HEK293 (cell line): ENCODE results near the gene LARGE1.

Experiments used
- CTCF ChIA-PET: fragments of 350-600 bp; formaldehyde crosslinking; extraction: SDS; loops from one replicate; lab custom pipeline; 2021; ENCODE audit warnings: antibody characterized with exemption; lab: Yijun Ruan, JAX
- POLR2A ChIA-PET: fragments of 300-600 bp; formaldehyde crosslinking; extraction: SDS; loops from one replicate; lab custom pipeline; 2020; ENCODE audit warnings: antibody characterized with exemption, inconsistent platforms; lab: Yijun Ruan, JAX
- H3K27ac ChIP-seq: fragments of 200-500 bp; sonication (Bioruptor generic); 2 replicates; pipeline ENCODE4 v1.5.1; 2014; ENCODE audit warnings: low read depth, low read length, control low read depth, inconsistent platforms; ENCODE audit errors: extremely low read depth
- H3K36me3 ChIP-seq, 2 experiments: fragments of 200-500 bp in 1 of 2; sonication (Bioruptor generic) in 1 of 2; 1 replicate in 1 of 2; 2 replicates in 1 of 2; pipeline ENCODE4 v1.5.1; 2014 to 2017; ENCODE audit warnings: inconsistent platforms in 2 of 2, low read length in 2 of 2; ENCODE audit not compliant: control insufficient read depth in 2 of 2, insufficient read depth in 1 of 2
- H3K4me1 ChIP-seq: fragments of 200-500 bp; sonication (Bioruptor generic); 2 replicates; pipeline ENCODE4 v1.5.1; 2014; ENCODE audit warnings: mild to moderate bottlenecking, low read length, inconsistent platforms; ENCODE audit not compliant: control insufficient read depth, insufficient read depth
- H3K4me3 ChIP-seq: 2 replicates; pipeline ENCODE4 v1.5.1; 2011; ENCODE audit warnings: low read depth, mild to moderate bottlenecking, control low read depth, low read length, moderate library complexity
- H3K9me3 ChIP-seq: fragments of 200-500 bp; sonication (Bioruptor generic); 2 replicates; pipeline ENCODE4 v1.5.1; 2014; ENCODE audit warnings: low read depth, low read length, inconsistent platforms; ENCODE audit not compliant: control insufficient read depth, insufficient read depth
- MYNN ChIP-seq: fragments of 450-650 bp; formaldehyde crosslinking; IDR thresholded peaks from 2 replicates; pipeline ENCODE4 v1.5.1; 2016; ENCODE audit warnings: missing biosample characterization, missing genetic modification characterization, borderline replicate concordance
- PATZ1 ChIP-seq: fragments of 450-650 bp; formaldehyde crosslinking; IDR thresholded peaks from 2 replicates; pipeline ENCODE4 v1.5.1; 2016; ENCODE audit warnings: missing biosample characterization, missing genetic modification characterization
- SETDB1 ChIP-seq: IDR thresholded peaks from one replicate; pipeline ENCODE4 v1.6.1; 2017; ENCODE audit warnings: mild to moderate bottlenecking, low read length, moderate library complexity, mixed read lengths; ENCODE audit not compliant: insufficient read length
- TRIM28 ChIP-seq: IDR thresholded peaks from 2 replicates; pipeline ENCODE4 v1.6.1; 2011; ENCODE audit warnings: low read length, control low read depth, borderline replicate concordance
- ZBTB21 ChIP-seq: fragments of 450-650 bp; formaldehyde crosslinking; IDR thresholded peaks from 2 replicates; pipeline ENCODE4 v1.5.1; 2017; ENCODE audit warnings: missing biosample characterization, missing genetic modification characterization
- ZNF274 ChIP-seq, 2 experiments: fragments of 200-500 bp in 1 of 2; fragments of 450-650 bp in 1 of 2; sonication (Bioruptor generic) in 1 of 2; formaldehyde crosslinking in 1 of 2; IDR thresholded peaks; 2 replicates each; pipeline versions ENCODE4 v1.5.1 to v1.6.1; 2014 to 2016; ENCODE audit warnings: borderline replicate concordance in 1 of 2, inconsistent platforms in 1 of 2, low read length in 1 of 2, missing biosample characterization in 1 of 2, missing genetic modification characterization in 1 of 2
- ZNF423 ChIP-seq: fragments of 450-650 bp; formaldehyde crosslinking; IDR thresholded peaks from 2 replicates; pipeline ENCODE4 v1.5.1; 2016; ENCODE audit warnings: missing biosample characterization, missing genetic modification characterization
- ZNF544 ChIP-seq: fragments of 450-650 bp; formaldehyde crosslinking; IDR thresholded peaks from 2 replicates; pipeline ENCODE4 v1.5.0; 2017; ENCODE audit warnings: missing biosample characterization, missing genetic modification characterization
- ZNF558 ChIP-seq: fragments of 450-650 bp; formaldehyde crosslinking; IDR thresholded peaks from 2 replicates; pipeline ENCODE4 v1.5.1; 2016; ENCODE audit warnings: missing biosample characterization, missing genetic modification characterization
- ZNF561 ChIP-seq: fragments of 450-650 bp; IDR thresholded peaks from 2 replicates; pipeline ENCODE4 v1.5.1; 2018; ENCODE audit warnings: missing biosample characterization, missing genetic modification characterization, borderline replicate concordance
- ZNF658 ChIP-seq: fragments of 450-650 bp; formaldehyde crosslinking; IDR thresholded peaks from 2 replicates; pipeline ENCODE4; 2016; ENCODE audit warnings: missing biosample characterization, missing genetic modification characterization
- ZNF704 ChIP-seq: fragments of 450-650 bp; formaldehyde crosslinking; IDR thresholded peaks from 2 replicates; pipeline ENCODE4 v1.5.1; 2016; ENCODE audit warnings: missing biosample characterization, missing genetic modification characterization
- ZNF76 ChIP-seq: fragments of 450-650 bp; formaldehyde crosslinking; IDR thresholded peaks from 2 replicates; pipeline ENCODE4; 2016; ENCODE audit warnings: low read depth, missing biosample characterization, missing genetic modification characterization, borderline replicate concordance
- ZNF792 ChIP-seq: fragments of 450-650 bp; formaldehyde crosslinking; IDR thresholded peaks from 2 replicates; pipeline ENCODE4 v1.5.1; 2016; ENCODE audit warnings: missing biosample characterization, missing genetic modification characterization
- TF ChIP-seq, protein P1 (sequence below): fragments of 450-650 bp; formaldehyde crosslinking; IDR thresholded peaks from 2 replicates; pipeline ENCODE4 v1.5.1; 2016; ENCODE audit warnings: missing biosample characterization, missing genetic modification characterization
- TF ChIP-seq, protein P2 (sequence below): fragments of 450-650 bp; formaldehyde crosslinking; optimal IDR thresholded peaks from 2 replicates; pipeline ENCODE3; 2016; ENCODE audit warnings: missing biosample characterization, mild to moderate bottlenecking, missing genetic modification characterization
- TF ChIP-seq, protein P3 (sequence below): fragments of 450-650 bp; formaldehyde crosslinking; IDR thresholded peaks from 2 replicates; pipeline ENCODE4 v1.5.1; 2017; ENCODE audit warnings: missing biosample characterization, missing genetic modification characterization
- TF ChIP-seq, protein P4 (sequence below): fragments of 450-650 bp; formaldehyde crosslinking; IDR thresholded peaks from 2 replicates; pipeline ENCODE4 v1.5.1; 2016; ENCODE audit warnings: missing biosample characterization, missing genetic modification characterization

Gene LARGE1

GRCh38 chr22:33793475-33793874, 126.8 kb downstream of the LARGE1 start:
- Histone ChIP-seq H3K9me3 (no peaks in the 10 kb centered on the region), H3K27ac (no peak overlapping the region), H3K4me1 (no peaks in the 10 kb centered on the region), H3K36me3 (no peaks in the 10 kb centered on the region), H3K4me3 (no peak overlapping the region)
- ChIA-PET CTCF (interaction anchor here (0.8 kb wide), 1 partner anchor 10 kb away, joined by 3 read pairs; no protein-coding TSS in a partner anchor), POLR2A (no interaction called here)
- TF ChIP-seq ZNF792 (no peak), ZNF704 (tag by site-specific recombination) (no peak), ZBTB21 (tag by site-specific recombination) (no peak), ZNF76 (tag by site-specific recombination) (no peak), PATZ1 (tag by site-specific recombination) (no peak), ZNF561 (tag by site-specific recombination) (no peak), SETDB1 (no peak), ZNF558 (tag by site-specific recombination) (no peak), TRIM28 (no peak), ZNF544 (tag by site-specific recombination) (no peak), MYNN (no peak), ZNF274 (IDR thresholded peaks at IDR 0.05; ENCODE audit: low read length) (no peak), ZNF274 (tag by site-specific recombination; IDR thresholded peaks at IDR 0.05; ENCODE audit: borderline replicate concordance) (no peak), ZNF423 (tag by site-specific recombination) (no peak), ZNF658 (no peak)
- TF ChIP-seq, protein P1, sequence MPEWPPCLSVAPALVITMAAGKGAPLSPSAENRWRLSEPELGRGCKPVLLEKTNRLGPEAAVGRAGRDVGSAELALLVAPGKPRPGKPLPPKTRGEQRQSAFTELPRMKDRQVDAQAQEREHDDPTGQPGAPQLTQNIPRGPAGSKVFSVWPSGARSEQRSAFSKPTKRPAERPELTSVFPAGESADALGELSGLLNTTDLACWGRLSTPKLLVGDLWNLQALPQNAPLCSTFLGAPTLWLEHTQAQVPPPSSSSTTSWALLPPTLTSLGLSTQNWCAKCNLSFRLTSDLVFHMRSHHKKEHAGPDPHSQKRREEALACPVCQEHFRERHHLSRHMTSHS (tag by site-specific recombination): no peak
- TF ChIP-seq, protein P2, sequence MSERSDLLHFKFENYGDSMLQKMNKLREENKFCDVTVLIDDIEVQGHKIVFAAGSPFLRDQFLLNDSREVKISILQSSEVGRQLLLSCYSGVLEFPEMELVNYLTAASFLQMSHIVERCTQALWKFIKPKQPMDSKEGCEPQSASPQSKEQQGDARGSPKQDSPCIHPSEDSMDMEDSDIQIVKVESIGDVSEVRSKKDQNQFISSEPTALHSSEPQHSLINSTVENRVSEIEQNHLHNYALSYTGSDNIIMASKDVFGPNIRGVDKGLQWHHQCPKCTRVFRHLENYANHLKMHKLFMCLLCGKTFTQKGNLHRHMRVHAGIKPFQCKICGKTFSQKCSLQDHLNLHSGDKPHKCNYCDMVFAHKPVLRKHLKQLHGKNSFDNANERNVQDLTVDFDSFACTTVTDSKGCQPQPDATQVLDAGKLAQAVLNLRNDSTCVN (tag by site-specific recombination): no peak
- TF ChIP-seq, protein P3, sequence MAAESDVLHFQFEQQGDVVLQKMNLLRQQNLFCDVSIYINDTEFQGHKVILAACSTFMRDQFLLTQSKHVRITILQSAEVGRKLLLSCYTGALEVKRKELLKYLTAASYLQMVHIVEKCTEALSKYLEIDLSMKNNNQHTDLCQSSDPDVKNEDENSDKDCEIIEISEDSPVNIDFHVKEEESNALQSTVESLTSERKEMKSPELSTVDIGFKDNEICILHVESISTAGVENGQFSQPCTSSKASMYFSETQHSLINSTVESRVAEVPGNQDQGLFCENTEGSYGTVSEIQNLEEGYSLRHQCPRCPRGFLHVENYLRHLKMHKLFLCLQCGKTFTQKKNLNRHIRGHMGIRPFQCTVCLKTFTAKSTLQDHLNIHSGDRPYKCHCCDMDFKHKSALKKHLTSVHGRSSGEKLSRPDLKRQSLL (tag by site-specific recombination): no peak
- TF ChIP-seq, protein P4, sequence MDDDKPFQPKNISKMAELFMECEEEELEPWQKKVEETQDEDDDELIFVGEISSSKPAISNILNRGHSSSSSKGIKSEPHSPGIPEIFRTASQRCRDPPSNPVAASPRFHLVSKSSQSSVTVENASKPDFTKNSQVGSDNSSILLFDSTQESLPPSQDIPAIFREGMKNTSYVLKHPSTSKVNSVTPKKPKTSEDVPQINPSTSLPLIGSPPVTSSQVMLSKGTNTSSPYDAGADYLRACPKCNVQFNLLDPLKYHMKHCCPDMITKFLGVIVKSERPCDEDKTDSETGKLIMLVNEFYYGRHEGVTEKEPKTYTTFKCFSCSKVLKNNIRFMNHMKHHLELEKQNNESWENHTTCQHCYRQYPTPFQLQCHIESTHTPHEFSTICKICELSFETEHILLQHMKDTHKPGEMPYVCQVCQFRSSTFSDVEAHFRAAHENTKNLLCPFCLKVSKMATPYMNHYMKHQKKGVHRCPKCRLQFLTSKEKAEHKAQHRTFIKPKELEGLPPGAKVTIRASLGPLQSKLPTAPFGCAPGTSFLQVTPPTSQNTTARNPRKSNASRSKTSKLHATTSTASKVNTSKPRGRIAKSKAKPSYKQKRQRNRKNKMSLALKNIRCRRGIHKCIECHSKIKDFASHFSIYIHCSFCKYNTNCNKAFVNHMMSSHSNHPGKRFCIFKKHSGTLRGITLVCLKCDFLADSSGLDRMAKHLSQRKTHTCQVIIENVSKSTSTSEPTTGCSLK: no peak
